Right ventricle myocardium superior (tissue), 1 donor: ENCODE results near the gene ZNF319. TPM values are rescaled to one million over a fixed set of nuclear protein-coding genes. Genes with fewer than 3 reads are reported as not detected.

ENCODE experiments used
- ATAC-seq: fragments of 200-7000 bp; cut with Tn5 transposase; one replicate; pipeline ENCODE4 v1.9.1; 2020; ENCODE audit warnings: mild to moderate bottlenecking; ENCODE audit not compliant: poor library complexity
- DNase-seq: peaks from one replicate; pipeline ENCODE4 v3.0.0-alpha.2; 2020
- intact Hi-C: fragments of 100-400 bp; cut with DNase I; formaldehyde crosslinking; loops from one replicate; pipeline ENCODE4 v1.11.2; 2022
- total RNA-seq: library from RNA; stranded (reverse); fragmentation: NEBNext Ultra II Directional; extraction: Animal tissue kit (Norgen Biotek cat#: 25700); gene quantifications from one replicate; pipeline ENCODE4 v1.2.1, GENCODE V29; 2021
- donor health status: DM: no; HTN: yes; CAD: no; lungs with severe emphysema.

The ZNF319 gene
- total RNA-seq, 1 donor from 2014 or later = 8.1 TPM

- DNase-seq (peak; percentile 15), ATAC-seq (no peak)
- intact Hi-C loops = loop anchor here (2.0 to 10.0 kb wide), 2 partner anchors 102 to 248 kb away; no protein-coding TSS in a partner anchor
Observed at GRCh38 chr16:58002936-58003335, 2.5 kb upstream of the ZNF319 start.

GRCh38 chr16:58002416-58002800, 1.9 kb upstream of the ZNF319 start:
- ATAC-seq (no peak), DNase-seq (no peak)
- intact Hi-C loops = loop anchor here (2.0 to 10.0 kb wide), 2 partner anchors 102 to 248 kb away; no protein-coding TSS in a partner anchor

GRCh38 chr16:58001781-58002415, 1.4 kb upstream of the ZNF319 start:
- DNase-seq = peak; percentile 39
- no peak for ATAC-seq
- intact Hi-C loops = loop anchor here (2.0 to 10.0 kb wide), 2 partner anchors 101 to 247 kb away; no protein-coding TSS in a partner anchor

- ATAC-seq = peak; percentile 95
- intact Hi-C loops = loop anchor here (10.0 kb wide), 1 partner anchor 246 kb away; no protein-coding TSS in a partner anchor
- DNase-seq = peak; percentile 93
Observed at GRCh38 chr16:58000706-58001676, 519 bp upstream of the ZNF319 start, which contains the start of gene USB1. TSS of gene USB1 (plus strand) at chr16:58001407. CDS start at chr16:58001484, 77 bp downstream.

- intact Hi-C loops = no loop called here
- DNase-seq (peak; percentile 18), ATAC-seq (no peak)
Observed at GRCh38 chr16:57999366-57999970, 1.0 kb downstream of the ZNF319 start.

- ATAC-seq (no peak), DNase-seq (no peak)
- intact Hi-C loops = no loop called here
Observed at GRCh38 chr16:57998992-57999365, 1.5 kb downstream of the ZNF319 start.

- DNase-seq (peak; percentile 57), ATAC-seq (no peak)
- intact Hi-C loops = no loop called here
Observed at GRCh38 chr16:57998486-57998885, 2.0 kb downstream of the ZNF319 start.

- no peak for DNase-seq
- intact Hi-C loops = no loop called here
- no peak for ATAC-seq
Observed at GRCh38 chr16:57997528-57998265, 2.8 kb downstream of the ZNF319 start.

- DNase-seq = no peak
- ATAC-seq = no peak
- intact Hi-C loops = no loop called here
Observed at GRCh38 chr16:57997176-57997527, 3.3 kb downstream of the ZNF319 start.

- intact Hi-C loops = no loop called here
- DNase-seq = no peak
- no peak for ATAC-seq
Observed at GRCh38 chr16:57996406-57997175, 3.9 kb downstream of the ZNF319 start.

- no peak for DNase-seq
- no peak for ATAC-seq
- intact Hi-C loops = no loop called here
Observed at GRCh38 chr16:57995721-57996405, 4.6 kb downstream of the ZNF319 start.

- DNase-seq (peak; percentile 85), ATAC-seq (peak; percentile 36)
- intact Hi-C loops = no loop called here
Observed at GRCh38 chr16:57994778-57995177, 5.7 kb downstream of the ZNF319 start.

GRCh38 chr16:57994361-57994760, 6.1 kb downstream of the ZNF319 start:
- intact Hi-C loops = no loop called here
- DNase-seq (no peak), ATAC-seq (no peak)

- no peak for ATAC-seq
- no peak for DNase-seq
- intact Hi-C loops = no loop called here
Observed at GRCh38 chr16:57993897-57994296, 6.6 kb downstream of the ZNF319 start.

GRCh38 chr16:57993438-57993837, 7.0 kb downstream of the ZNF319 start:
- intact Hi-C loops = no loop called here
- no peak for ATAC-seq
- no peak for DNase-seq

- intact Hi-C loops = no loop called here
- DNase-seq (no peak), ATAC-seq (no peak)
Observed at GRCh38 chr16:57992084-57992483, 8.4 kb downstream of the ZNF319 start.

- intact Hi-C loops = no loop called here
- no peak for ATAC-seq
- DNase-seq = no peak
Observed at GRCh38 chr16:57991551-57992059, 8.9 kb downstream of the ZNF319 start.
